H1 (cell line): ENCODE results near the gene IPO13. TPM values are rescaled to one million over a fixed set of nuclear protein-coding genes. Genes with fewer than 3 reads are reported as not detected.

Experiments used
- BCL11A ChIP-seq, 2 experiments: IDR thresholded peaks; one replicate each; pipeline ENCODE4 v1.6.1; 2011; ENCODE audit warnings: low read depth in 2 of 2, low read length in 2 of 2, mild to moderate bottlenecking in 2 of 2
- EGR1 ChIP-seq: IDR thresholded peaks from 2 replicates; pipeline ENCODE4 v1.6.1; 2011; ENCODE audit warnings: low read depth, low read length, borderline replicate concordance
- GABPA ChIP-seq: IDR thresholded peaks from 2 replicates; pipeline ENCODE4 v1.6.1; 2011; ENCODE audit warnings: mild to moderate bottlenecking, low read length, moderate library complexity, borderline replicate concordance; ENCODE audit not compliant: insufficient read depth
- RBBP5 ChIP-seq: IDR thresholded peaks from 2 replicates; pipeline ENCODE4 v1.7.1; 2012; ENCODE audit warnings: low read depth, mild to moderate bottlenecking, inconsistent platforms, low read length, moderate library complexity, borderline replicate concordance
- SUZ12 ChIP-seq: fragments of 200-600 bp; sonication (generic); IDR thresholded peaks from 2 replicates; pipeline ENCODE4 v1.6.1; 2012; ENCODE audit warnings: mild to moderate bottlenecking, inconsistent platforms, low read length, moderate library complexity, mixed read lengths
- YY1 ChIP-seq: IDR thresholded peaks from 2 replicates; pipeline ENCODE4 v1.6.1; 2011; ENCODE audit warnings: low read depth, mild to moderate bottlenecking, low read length
- polyA plus RNA-seq, 7 experiments: library from polyadenylated mRNA; depleted of rRNA in 3 of 7; stranded (reverse) in 5 of 7; unstranded in 2 of 7; fragments of >200 nt in 5 of 7; fragments of 200-250 nt in 2 of 7; gene quantifications; 1 replicate in 5 of 7; 2 replicates in 1 of 7; 4 replicates in 1 of 7; pipeline versions ENCODE4 v1.2.1 to v1.2.3, GENCODE V29; 2011 to 2013; ENCODE audit warnings: missing spikeins in 2 of 7, mixed read lengths in 2 of 7
- total RNA-seq: library from RNA; stranded (reverse); fragmentation: NEBNext Ultra II Directional; extraction: Animal tissue kit (Norgen Biotek cat#: 25700); gene quantifications from 2 replicates; pipeline ENCODE4 v1.2.1, GENCODE V29; 2021
- TF ChIP-seq, protein P1 (sequence below): IDR thresholded peaks from 2 replicates; pipeline ENCODE4 v1.6.1; 2012; ENCODE audit warnings: low read length, inconsistent platforms

IPO13 gene
- total and polyA plus RNA-seq, 2 of the 8 experiments (the other 6 are each of a cell fraction or from before 2014, with no cell fraction given): 23.0 to 27.0 TPM

DNA sequence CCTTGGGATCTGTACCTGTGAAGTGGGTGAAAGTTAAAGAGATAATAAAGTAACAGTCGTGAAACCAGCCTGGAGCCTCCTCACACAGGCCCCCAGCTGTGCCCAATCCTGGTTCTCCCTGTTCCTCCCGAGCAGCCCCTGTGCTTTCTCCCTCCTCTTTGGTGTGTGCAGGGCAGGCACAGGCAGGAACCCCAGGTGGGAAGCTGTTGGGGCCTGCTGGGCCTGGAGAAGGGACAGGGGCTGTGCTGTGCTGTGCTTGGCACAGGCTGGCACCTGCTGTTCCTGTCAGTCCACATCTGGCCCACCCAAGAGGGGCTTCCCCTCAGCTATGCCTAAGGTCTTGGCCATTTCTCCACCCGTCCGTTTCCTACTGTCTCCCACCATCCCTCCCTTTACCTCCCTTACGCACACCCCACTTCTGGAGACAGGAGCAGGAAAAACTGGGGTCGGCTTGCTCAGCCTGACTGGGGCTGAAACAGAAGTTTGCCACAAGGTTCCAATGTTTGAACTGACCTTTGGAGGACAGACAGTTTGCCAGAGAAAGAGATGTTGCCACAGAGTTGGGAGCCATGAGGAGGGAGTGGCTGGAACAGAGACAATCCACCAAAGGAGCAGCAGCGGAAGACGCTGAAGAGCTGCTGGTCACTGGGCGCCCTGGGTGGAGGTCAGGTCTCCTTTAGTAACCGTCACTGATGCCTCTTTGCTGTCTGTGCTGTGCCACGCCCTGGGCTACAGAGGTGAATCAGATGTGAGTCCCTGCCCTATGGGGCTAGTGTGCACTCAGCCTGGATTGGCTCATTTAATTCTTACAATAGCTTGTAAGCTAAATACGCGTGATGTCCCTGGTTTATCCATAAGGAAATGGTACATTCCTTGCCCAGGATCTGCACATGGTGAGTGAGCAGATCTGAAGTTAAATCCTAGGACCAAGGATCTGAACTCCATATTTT, 31.9 kb upstream of the IPO13 start (continued):
- TF ChIP-seq EGR1: no peak
- TF ChIP-seq YY1: no peak
- TF ChIP-seq RBBP5: no peak
- no peak for TF ChIP-seq BCL11A (IDR thresholded peaks at IDR 0.05; ENCODE audit: low read depth in 2 of 2, low read length in 2 of 2)
- no peak for TF ChIP-seq GABPA
- TF ChIP-seq SUZ12: no peak
- TF ChIP-seq, protein P1, sequence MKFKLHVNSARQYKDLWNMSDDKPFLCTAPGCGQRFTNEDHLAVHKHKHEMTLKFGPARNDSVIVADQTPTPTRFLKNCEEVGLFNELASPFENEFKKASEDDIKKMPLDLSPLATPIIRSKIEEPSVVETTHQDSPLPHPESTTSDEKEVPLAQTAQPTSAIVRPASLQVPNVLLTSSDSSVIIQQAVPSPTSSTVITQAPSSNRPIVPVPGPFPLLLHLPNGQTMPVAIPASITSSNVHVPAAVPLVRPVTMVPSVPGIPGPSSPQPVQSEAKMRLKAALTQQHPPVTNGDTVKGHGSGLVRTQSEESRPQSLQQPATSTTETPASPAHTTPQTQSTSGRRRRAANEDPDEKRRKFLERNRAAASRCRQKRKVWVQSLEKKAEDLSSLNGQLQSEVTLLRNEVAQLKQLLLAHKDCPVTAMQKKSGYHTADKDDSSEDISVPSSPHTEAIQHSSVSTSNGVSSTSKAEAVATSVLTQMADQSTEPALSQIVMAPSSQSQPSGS: no peak
